Endothelial cell of umbilical vein (primary cell): Measurements from ENCODE around the gene PKDCC. TPM values are rescaled to one million over a fixed set of nuclear protein-coding genes. Genes with fewer than 3 reads are reported as not detected.

Experiments
- BruUV-seq: library from RNA; stranded (reverse); fragments of 400-500 nt; replicated peaks from 2 replicates; lab custom pipeline; 2021; lab: Mats Ljungman, UMichigan
- CTCF ChIA-PET: fragments of 300-600, 350-600 bp; sonication (Branson Sonifier 250); formaldehyde crosslinking; loops from one replicate; lab custom pipeline; 2021; ENCODE audit warnings: antibody characterized with exemption, inconsistent platforms; lab: Charles Lee
- POLR2A ChIA-PET: fragments of 300-600, 350-600 bp; sonication (Branson Sonifier 250); formaldehyde crosslinking; loops from one replicate; lab custom pipeline; 2021; ENCODE audit warnings: antibody characterized with exemption, inconsistent platforms; lab: Charles Lee
- DNase-seq: peaks from one replicate; pipeline ENCODE4 v3.0.0-alpha.2; 2011; ENCODE audit warnings: low read depth, low spot score
- FAIRE-seq: peaks from 2 replicates; lab custom pipeline; 2011; peaks lifted over from hg19 to GRCh38; lab: Jason Lieb, UNC
- H2AFZ ChIP-seq: 2 replicates; pipeline ENCODE4 v1.6.0; 2012; ENCODE audit warnings: low read depth, low read length, control low read depth, inconsistent platforms
- H3K27ac ChIP-seq: 2 replicates; pipeline ENCODE4 v1.5.1; 2011; ENCODE audit warnings: low read depth, mild to moderate bottlenecking, control low read depth, low read length, moderate library complexity; ENCODE audit not compliant: insufficient read depth
- H3K27me3 ChIP-seq, 2 experiments: 2 replicates each; pipeline versions ENCODE4 v1.6.0 to v1.6.1; 2011; ENCODE audit warnings: low read length in 2 of 2, mixed read lengths in 1 of 2; ENCODE audit not compliant: control insufficient read depth in 2 of 2, insufficient read depth in 2 of 2
- H3K36me3 ChIP-seq, 2 experiments: 2 replicates in 1 of 2; 3 replicates in 1 of 2; pipeline ENCODE4 v1.5.1; 2011; ENCODE audit warnings: low read length in 2 of 2, mild to moderate bottlenecking in 1 of 2, moderate library complexity in 1 of 2; ENCODE audit not compliant: control insufficient read depth in 2 of 2, insufficient read depth in 2 of 2; ENCODE audit errors: extremely low read depth in 1 of 2
- H3K4me1 ChIP-seq: 3 replicates; pipeline ENCODE4 v1.5.1; 2011; ENCODE audit warnings: mild to moderate bottlenecking, low read length; ENCODE audit not compliant: control insufficient read depth, insufficient read depth; ENCODE audit errors: extremely low read depth
- H3K4me2 ChIP-seq: 2 replicates; pipeline ENCODE4 v1.6.1; 2011; ENCODE audit warnings: low read length, control low read depth, mixed read lengths; ENCODE audit not compliant: insufficient read depth
- H3K4me3 ChIP-seq, 3 experiments: fragments of 200-600 bp in 1 of 3; sonication (generic), shearing (Covaris generic) in 1 of 3; replicated peaks in 1 of 3; 2 replicates each; pipeline ENCODE4 v1.5.1; 2011 to 2016; ENCODE audit warnings: control low read depth in 3 of 3, low read length in 3 of 3, mild to moderate bottlenecking in 2 of 3, inconsistent platforms in 1 of 3, low read depth in 1 of 3, moderate library complexity in 1 of 3; ENCODE audit not compliant: insufficient read depth in 1 of 3
- H3K79me2 ChIP-seq: 2 replicates; pipeline ENCODE4 v1.6.0; 2012; ENCODE audit warnings: low read length, inconsistent platforms; ENCODE audit not compliant: control insufficient read depth, insufficient read depth
- H3K9ac ChIP-seq: replicated peaks from 2 replicates; pipeline ENCODE3; 2011; ENCODE audit warnings: low read length, control low read depth; ENCODE audit not compliant: insufficient read depth; ENCODE audit errors: extremely low read depth
- H3K9me1 ChIP-seq: replicated peaks from 3 replicates; pipeline ENCODE4 v1.6.0; 2011; ENCODE audit warnings: mild to moderate bottlenecking, low read length; ENCODE audit not compliant: control insufficient read depth, insufficient read depth; ENCODE audit errors: extremely low read depth
- H3K9me3 ChIP-seq: replicated peaks from 2 replicates; pipeline ENCODE4 v1.5.1; 2012; ENCODE audit warnings: low read length, inconsistent platforms; ENCODE audit not compliant: control insufficient read depth, insufficient read depth
- H4K20me1 ChIP-seq: replicated peaks from 2 replicates; pipeline ENCODE3; 2011; ENCODE audit warnings: mild to moderate bottlenecking, low read length; ENCODE audit not compliant: control insufficient read depth, insufficient read depth; ENCODE audit errors: extremely low read depth
- FOS ChIP-seq: IDR thresholded peaks from 2 replicates; pipeline ENCODE4 v1.6.1; 2011; ENCODE audit warnings: mild to moderate bottlenecking, low read length, moderate library complexity, borderline replicate concordance; ENCODE audit not compliant: insufficient read depth
- GATA2 ChIP-seq: IDR thresholded peaks from 2 replicates; pipeline ENCODE4 v1.7.0; 2011; ENCODE audit warnings: low read depth, mild to moderate bottlenecking, moderate library complexity, mixed read lengths, low read length; ENCODE audit not compliant: insufficient read length, insufficient read depth
- MAX ChIP-seq: IDR thresholded peaks from 2 replicates; pipeline ENCODE4 v1.6.1; 2011; ENCODE audit not compliant: insufficient read depth, insufficient read length
- dilution Hi-C: fragments of 300-500 bp; cut with MboI; formaldehyde crosslinking; loops from one replicate; pipeline ENCODE4 v1.15.0; 2019; ENCODE audit warnings: low sequenced_read_pairs; ENCODE audit not compliant: extremely low pct_ligation_motif_present
- intact Hi-C: fragments of 100-400 bp; cut with micrococcal nuclease; formaldehyde crosslinking; loops from one replicate; pipeline ENCODE4 v1.10.0; 2022
- polyA plus RNA-seq, 4 experiments: library from polyadenylated mRNA; depleted of rRNA in 3 of 4; stranded (reverse) in 3 of 4; unstranded in 1 of 4; fragments of >200 nt; gene quantifications; 2 replicates each; pipeline versions ENCODE4 v1.2.1 to v1.2.3, GENCODE V29; 2011 to 2012; ENCODE audit warnings: missing spikeins in 1 of 4
- total RNA-seq: library from RNA; stranded (reverse); gene quantifications from 2 replicates; pipeline ENCODE4 v1.2.3, GENCODE V29; 2021

The PKDCC gene
- total and polyA plus RNA-seq, 2 donors (not counting 3 experiments of a cell fraction or from before 2014, with no cell fraction given), result 3.0 to 5.9 TPM

- no peak overlapping the region for H2AFZ ChIP-seq
- no peak for DNase-seq
- no peak overlapping the region for H3K27ac ChIP-seq
- no peaks in the 10 kb centered on the region for H3K4me1 ChIP-seq
- FAIRE-seq, result no peak
- H3K27me3 ChIP-seq, result no peaks in the 10 kb centered on the region
- no TSS peak for BruUV-seq
- no peak overlapping the region for H3K4me2 ChIP-seq
- peaks cover 0 to 2% of the 10 kb centered on the region in 2 experiments for H3K36me3 ChIP-seq
- dilution Hi-C loops (no loop called here), intact Hi-C loops (loop anchor here (1.0 to 5.0 kb wide), 2 partner anchors 11 to 108 kb away; no protein-coding TSS in a partner anchor)
- ChIA-PET CTCF (interaction anchor here (2.0 kb wide), 1 partner anchor 190 kb away, joined by 14 read pairs; no protein-coding TSS in a partner anchor), POLR2A (no interaction called here)
- no peak overlapping the region for H3K9ac ChIP-seq
- no peaks in the 10 kb centered on the region for H4K20me1 ChIP-seq
- no peaks in the 10 kb centered on the region for H3K9me3 ChIP-seq
- TF ChIP-seq GATA2 (no peak), FOS (no peak)
- H3K79me2 ChIP-seq, result no peaks in the 10 kb centered on the region
- H3K4me3 ChIP-seq, result no peak overlapping the region
- no peaks in the 10 kb centered on the region for H3K9me1 ChIP-seq
These were observed 12.2 kb downstream of the PKDCC start for GRCh38 chr2:42060028-42060427.

- dilution Hi-C loops, result no loop called here
- H3K27me3 ChIP-seq, result no peaks in the 10 kb centered on the region
- DNase-seq, result no peak
- no peak for FAIRE-seq
- no peaks in the 10 kb centered on the region for H4K20me1 ChIP-seq
- no peaks in the 10 kb centered on the region for H3K9me3 ChIP-seq
- H3K27ac ChIP-seq, result no peak overlapping the region
- BruUV-seq, result no TSS peak
- no peak overlapping the region for H3K4me2 ChIP-seq
- no peaks in the 10 kb centered on the region for H3K9me1 ChIP-seq
- H3K36me3 ChIP-seq, result peaks cover 0 to 2% of the 10 kb centered on the region in 2 experiments
- TF ChIP-seq MAX, result no peak
- no peaks in the 10 kb centered on the region for H3K4me1 ChIP-seq
- CTCF ChIA-PET, result interaction anchor here (1.4 to 2.0 kb wide), 3 partner anchors 188 to 207 kb away, joined by 3 to 14 read pairs (median 10); no protein-coding TSS in a partner anchor
- no peak overlapping the region for H3K9ac ChIP-seq
- H2AFZ ChIP-seq, result no peak overlapping the region
- H3K79me2 ChIP-seq, result no peaks in the 10 kb centered on the region
- no peak overlapping the region for H3K4me3 ChIP-seq
- intact Hi-C loops, result loop anchor here (1.0 to 5.0 kb wide), 2 partner anchors 12 to 109 kb away; no protein-coding TSS in a partner anchor
- POLR2A ChIA-PET, result no interaction called here
These were observed 13.1 kb downstream of the PKDCC start for GRCh38 chr2:42060718-42061619.
